H9 (cell line): Measurements from ENCODE around the gene MRPL20. TPM values are rescaled to one million over a fixed set of nuclear protein-coding genes. Genes with fewer than 3 reads are reported as not detected.

Experiments used
- DNase-seq: peaks from one replicate; pipeline ENCODE4 v3.0.0-alpha.2; 2017
- H2AFZ ChIP-seq: one replicate; pipeline ENCODE4 v1.6.1; 2013; ENCODE audit warnings: mild to moderate bottlenecking, low read length, control low read depth, moderate library complexity
- H2AK5ac ChIP-seq: 2 replicates; pipeline ENCODE4 v1.6.1; 2013; ENCODE audit warnings: low read length, control low read depth, mixed read lengths; ENCODE audit not compliant: insufficient read length
- H2BK120ac ChIP-seq: one replicate; pipeline ENCODE4 v1.6.1; 2013; ENCODE audit warnings: low read depth, mild to moderate bottlenecking, low read length, control low read depth, inconsistent platforms; ENCODE audit not compliant: poor library complexity, severe bottlenecking
- H2BK12ac ChIP-seq: 2 replicates; pipeline ENCODE4 v1.6.1; 2013; ENCODE audit warnings: low read length, control low read depth, mixed read lengths, low read depth; ENCODE audit not compliant: insufficient read length
- H2BK15ac ChIP-seq: 2 replicates; pipeline ENCODE4 v1.6.1; 2013; ENCODE audit warnings: low read depth, low read length, control low read depth
- H2BK20ac ChIP-seq: one replicate; pipeline ENCODE4 v1.6.1; 2013; ENCODE audit warnings: low read depth, mild to moderate bottlenecking, low read length, control low read depth, inconsistent platforms; ENCODE audit not compliant: poor library complexity, severe bottlenecking
- H2BK5ac ChIP-seq: 2 replicates; pipeline ENCODE4 v1.6.1; 2013; ENCODE audit warnings: low read length, control low read depth, mixed read lengths; ENCODE audit not compliant: insufficient read length
- H3K14ac ChIP-seq: 2 replicates; pipeline ENCODE4 v1.6.1; 2013; ENCODE audit warnings: low read length, control low read depth; ENCODE audit not compliant: insufficient read depth
- H3K18ac ChIP-seq: 2 replicates; pipeline ENCODE4 v1.6.1; 2013; ENCODE audit warnings: low read depth, mild to moderate bottlenecking, mixed read lengths, low read length, control low read depth; ENCODE audit not compliant: insufficient read length
- H3K23ac ChIP-seq: 2 replicates; pipeline ENCODE4 v1.6.1; 2013; ENCODE audit warnings: low read length, control low read depth, mixed read lengths, low read depth; ENCODE audit not compliant: insufficient read length
- H3K23me2 ChIP-seq: 2 replicates; pipeline ENCODE4 v1.6.1; 2013; ENCODE audit warnings: low read depth, mild to moderate bottlenecking, mixed read lengths, low read length, control low read depth; ENCODE audit not compliant: insufficient read length, poor library complexity, severe bottlenecking
- H3K27ac ChIP-seq: 2 replicates; pipeline ENCODE4 v1.5.1; 2013; ENCODE audit warnings: low read length, control low read depth, mixed read lengths, low read depth; ENCODE audit not compliant: insufficient read length
- H3K27me3 ChIP-seq: 2 replicates; pipeline ENCODE4 v1.6.1; 2013; ENCODE audit warnings: low read length, control low read depth, inconsistent platforms; ENCODE audit not compliant: insufficient read depth
- H3K4ac ChIP-seq: 2 replicates; pipeline ENCODE4 v1.6.1; 2013; ENCODE audit warnings: low read depth, mild to moderate bottlenecking, control low read depth, inconsistent platforms, low read length, moderate library complexity
- H3K4me1 ChIP-seq: 2 replicates; pipeline ENCODE4 v1.6.1; 2013; ENCODE audit warnings: low read length, control low read depth, inconsistent platforms; ENCODE audit not compliant: insufficient read depth
- H3K4me2 ChIP-seq: 2 replicates; pipeline ENCODE4 v1.6.1; 2013; ENCODE audit warnings: low read length, control low read depth, mixed read lengths; ENCODE audit not compliant: insufficient read length, insufficient read depth
- H3K56ac ChIP-seq: 2 replicates; pipeline ENCODE4 v1.6.1; 2013; ENCODE audit warnings: low read depth, mild to moderate bottlenecking, mixed read lengths, low read length, control low read depth; ENCODE audit not compliant: insufficient read length
- H3K79me1 ChIP-seq: 2 replicates; pipeline ENCODE4 v1.6.1; 2013; ENCODE audit warnings: low read depth, mild to moderate bottlenecking, moderate library complexity, low read length, control low read depth, inconsistent platforms; ENCODE audit not compliant: insufficient read depth, poor library complexity, severe bottlenecking
- H3K79me2 ChIP-seq: 2 replicates; pipeline ENCODE4 v1.6.1; 2013; ENCODE audit warnings: low read length, control low read depth, inconsistent platforms; ENCODE audit not compliant: insufficient read depth
- H3K9ac ChIP-seq: 2 replicates; pipeline ENCODE4 v1.6.1; 2013; ENCODE audit warnings: low read length, control low read depth, mixed read lengths; ENCODE audit not compliant: insufficient read length; ENCODE audit errors: extremely low read depth
- H3K9me3 ChIP-seq: one replicate; pipeline ENCODE4 v1.6.1; 2013; ENCODE audit warnings: low read depth, low read length, inconsistent platforms; ENCODE audit not compliant: control insufficient read depth
- H3T11ph ChIP-seq: one replicate; pipeline ENCODE4 v1.6.1; 2013; ENCODE audit warnings: mild to moderate bottlenecking, low read length, control low read depth, inconsistent platforms
- H4K20me1 ChIP-seq: one replicate; pipeline ENCODE4 v1.6.1; 2013; ENCODE audit not compliant: control insufficient read depth, insufficient read length, insufficient read depth
- H4K5ac ChIP-seq: 2 replicates; pipeline ENCODE4 v1.6.1; 2013; ENCODE audit warnings: low read depth, mild to moderate bottlenecking, mixed read lengths, low read length, control low read depth; ENCODE audit not compliant: insufficient read length
- H4K8ac ChIP-seq: replicated peaks from 2 replicates; pipeline ENCODE4 v1.6.1; 2013; ENCODE audit warnings: low read length, control low read depth, mixed read lengths, low read depth; ENCODE audit not compliant: insufficient read length
- H4K91ac ChIP-seq: 2 replicates; pipeline ENCODE4 v1.6.1; 2013; ENCODE audit warnings: low read depth, mild to moderate bottlenecking, moderate library complexity, mixed read lengths, low read length, control low read depth; ENCODE audit not compliant: insufficient read length
- H3K27ac Mint-ChIP-seq, 3 experiments: 2 replicates in 2 of 3; 3 replicates in 1 of 3; pipeline ENCODE4 v1.8.0; 2020 to 2021; ENCODE audit warnings: mixed read lengths in 3 of 3, mild to moderate bottlenecking in 1 of 3, moderate library complexity in 1 of 3
- H3K27me3 Mint-ChIP-seq: 2 replicates; pipeline ENCODE4 v1.8.0; 2021; ENCODE audit warnings: low read depth, mild to moderate bottlenecking, moderate library complexity, mixed read lengths
- H3K36me3 Mint-ChIP-seq, 3 experiments: 2 replicates in 2 of 3; 3 replicates in 1 of 3; pipeline ENCODE4 v1.8.0; 2020 to 2021; ENCODE audit warnings: low read depth in 3 of 3, mixed read lengths in 3 of 3; ENCODE audit not compliant: insufficient read depth in 1 of 3
- H3K4me1 Mint-ChIP-seq, 2 experiments: 2 replicates each; pipeline ENCODE4 v1.8.0; 2020; ENCODE audit warnings: mixed read lengths in 2 of 2
- H3K4me3 Mint-ChIP-seq, 2 experiments: 2 replicates in 1 of 2; 3 replicates in 1 of 2; pipeline ENCODE4 v1.8.0; 2020 to 2021; ENCODE audit warnings: mild to moderate bottlenecking in 2 of 2, mixed read lengths in 2 of 2, moderate library complexity in 1 of 2
- H3K9me3 Mint-ChIP-seq, 2 experiments: 2 replicates in 1 of 2; 3 replicates in 1 of 2; pipeline ENCODE4 v1.8.0; 2020; ENCODE audit warnings: mild to moderate bottlenecking in 2 of 2, mixed read lengths in 2 of 2, moderate library complexity in 1 of 2
- CTCF ChIP-seq: fragments of 200-600 bp; sonication (generic); conservative IDR thresholded peaks from 3 replicates; pipeline ENCODE4 v1.8.0; 2021; ENCODE audit warnings: antibody characterized with exemption, mild to moderate bottlenecking
- WGBS: extraction: QIAGEN DNeasy Blood & Tissue Kit; methylation state at CpG from one replicate; pipeline ENCODE4 v1.1.7; 2013; ENCODE audit warnings: missing lambda C conversion rate, low lambda C conversion rate, mixed read lengths; ENCODE audit not compliant: insufficient read length; ENCODE audit errors: extremely low coverage; 5-methylcytosine and 5-hydroxymethylcytosine counted together
- total RNA-seq: library from RNA; stranded (reverse); gene quantifications from 2 replicates; pipeline ENCODE4 v1.2.1, GENCODE V29; 2021

The MRPL20 gene
- total RNA-seq, 1 experiment from 2014 or later, result 162 TPM

GRCh38 chr1:1374589-1374928 lies 32.5 kb downstream of the MRPL20 start:
- H3K27me3 ChIP-seq, result no peaks in the 10 kb centered on the region
- no CpG with 5 or more reads among the region's 24 CpGs for WGBS
- H2BK12ac ChIP-seq, result no peak overlapping the region
- H3K9me3 ChIP-seq, result no peaks in the 10 kb centered on the region
- no peak overlapping the region for H4K5ac ChIP-seq
- Mint-ChIP-seq H3K36me3 (peaks cover 6 to 20% (median 12%) of the 10 kb centered on the region in 3 experiments), H3K4me3 (peak overlapping the region; percentile 83 to 88), H3K27ac (peak overlapping the region; percentile 10 to 61 (median 27); a peak in 3 of 7 replicates), H3K9me3 (no peaks in the 10 kb centered on the region), H3K4me1 (peaks cover 5 to 10% of the 10 kb centered on the region in 2 experiments), H3K27me3 (no peaks in the 10 kb centered on the region)
- 0 out of 2 replicates have a peak overlapping the region, but pooled peaks have one; percentile 43 for H3K14ac ChIP-seq
- no peak for DNase-seq
- H3K56ac ChIP-seq, result no peak overlapping the region
- no peak overlapping the region for H3T11ph ChIP-seq
- no peak for TF ChIP-seq CTCF
- no peaks in the 10 kb centered on the region; the same call in 1 of the 2 replicates for H3K4me1 ChIP-seq
- no peak overlapping the region for H2BK5ac ChIP-seq
- H2BK120ac ChIP-seq, result no peak overlapping the region
- H3K79me2 ChIP-seq, result peaks cover 4% of the 10 kb centered on the region; the same call in 1 of the 2 replicates
- H2AK5ac ChIP-seq, result no peak overlapping the region
- H3K18ac ChIP-seq, result peak overlapping the region; percentile 21
- no peak overlapping the region for H3K23ac ChIP-seq
- no peak overlapping the region for H4K8ac ChIP-seq
- no peak overlapping the region for H4K91ac ChIP-seq
- H3K27ac ChIP-seq, result no peak overlapping the region
- H3K4ac ChIP-seq, result no peak overlapping the region
- H2BK15ac ChIP-seq, result no peak overlapping the region
- H3K23me2 ChIP-seq, result peaks cover 10% of the 10 kb centered on the region
- H2BK20ac ChIP-seq, result no peak overlapping the region
- H3K9ac ChIP-seq, result peak overlapping the region; percentile 92
- no peak overlapping the region for H2AFZ ChIP-seq
- H3K79me1 ChIP-seq, result peaks cover 13% of the 10 kb centered on the region
- H4K20me1 ChIP-seq, result no peaks in the 10 kb centered on the region
- H3K4me2 ChIP-seq, result peak overlapping the region; percentile 94
